Pons (tissue), 1 donor: ENCODE data around the gene PDPR.
A peak's percentile ranks its signal among the peaks of the same experiment; 100 is the strongest.
"Not testable (repeated sequence)": the region's sequence is repeated elsewhere in the genome, so short reads cannot be mapped to it uniquely, and the experiment has no call there.

ENCODE experiments used
- DNase-seq: peaks from one replicate; pipeline ENCODE4 v3.0.0-alpha.2; 2016; ENCODE audit warnings: low spot score

PDPR gene

DNA sequence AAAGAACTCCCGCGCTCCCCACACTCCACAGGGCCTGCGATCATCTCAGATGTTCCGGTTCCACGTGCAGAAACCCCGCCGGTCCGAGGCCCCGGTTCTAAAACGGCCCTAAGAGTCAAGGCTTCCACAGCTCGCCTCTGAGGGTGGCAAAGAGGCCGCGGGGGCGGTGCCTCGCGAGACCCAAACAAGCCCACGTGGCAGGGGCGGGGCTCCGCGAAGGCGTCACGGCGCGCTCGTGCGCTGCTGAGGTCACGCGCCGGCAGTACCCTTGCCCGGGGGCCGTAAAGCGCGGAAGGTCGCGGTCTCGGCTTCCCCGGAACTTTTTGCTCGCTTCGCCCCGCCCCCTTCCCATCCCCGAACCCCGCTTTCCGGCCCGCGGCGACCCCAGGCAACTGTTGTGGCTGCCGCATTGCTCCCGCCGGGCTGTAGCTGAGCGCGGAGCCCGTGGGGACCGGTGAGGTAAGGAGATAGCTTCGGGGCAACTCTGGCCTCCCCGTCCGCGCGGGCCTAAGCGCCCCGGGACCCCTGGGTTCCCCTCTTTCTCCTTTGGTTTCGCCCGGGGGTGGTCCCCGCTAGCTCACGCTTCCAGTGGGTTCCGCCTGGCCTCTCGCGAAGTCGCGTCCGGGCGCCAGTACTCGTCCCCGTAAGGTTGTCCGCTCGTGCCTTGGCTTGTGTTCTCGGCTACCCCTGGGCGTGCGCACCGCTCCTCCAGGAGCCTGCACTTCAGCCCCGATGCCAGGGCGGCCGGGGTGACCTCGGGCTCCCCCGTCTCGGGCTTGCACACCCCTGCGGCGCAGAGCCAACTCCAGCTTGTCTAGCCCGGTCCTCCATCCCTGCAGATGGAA lies at the start of gene PDPR:
Gene PDPR (plus strand): TSS at position 351 of the 845 bp plus-strand sequence. CDS start 6,161 bp downstream, outside the sequence.
- peak; percentile 64 for DNase-seq

- DNase-seq: peak; percentile 9
These were observed 49.2 kb upstream of the PDPR start for GRCh38 chr16:70064841-70065370.

DNA sequence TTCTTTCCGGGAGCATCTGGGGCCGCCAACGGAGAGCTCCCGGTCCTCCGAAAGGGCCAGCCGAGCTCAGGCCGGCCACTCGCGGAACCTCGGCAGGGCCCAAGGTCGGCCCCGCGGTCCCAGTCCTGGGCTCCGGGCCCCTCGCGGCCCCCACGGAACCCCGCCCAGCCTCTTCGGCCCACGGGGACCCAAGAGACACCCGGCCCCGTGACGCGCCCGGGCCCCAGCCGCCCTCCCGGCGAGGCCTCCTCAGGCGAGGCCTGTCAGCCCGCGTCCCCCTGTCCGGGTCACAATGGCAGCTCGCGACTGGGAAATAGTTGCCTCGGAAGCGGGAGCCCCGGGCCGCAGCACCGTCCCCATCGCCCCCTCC lies 48.8 kb upstream of the PDPR start:
- DNase-seq: not testable (repeated sequence)

GRCh38 chr16:70065746-70066658 lies 48.1 kb upstream of the PDPR start:
- DNase-seq: peak; percentile 75

- DNase-seq: not testable (repeated sequence)
These were observed 47.4 kb upstream of the PDPR start for GRCh38 chr16:70066751-70067150.

DNA sequence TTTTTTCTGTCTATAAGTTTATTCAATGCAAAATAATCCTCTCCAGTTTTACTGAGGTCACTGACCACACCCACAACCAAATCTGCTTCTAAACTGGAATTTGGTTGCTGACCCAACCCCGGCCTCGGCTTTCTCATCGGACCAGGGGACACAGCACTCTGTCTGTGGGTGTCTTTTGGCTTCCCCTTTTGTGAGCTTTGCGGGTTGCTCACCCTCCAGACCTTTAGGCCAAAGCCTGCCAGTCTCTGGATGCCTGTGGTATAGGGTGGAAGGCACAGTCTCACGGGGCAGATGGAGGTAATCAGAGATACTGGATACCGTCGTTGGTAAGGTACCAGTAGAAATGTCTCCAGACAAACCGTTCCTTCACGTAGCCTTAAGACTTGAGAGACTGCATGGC lies 35.1 kb upstream of the PDPR start:
- not testable (repeated sequence) for DNase-seq

- not testable (repeated sequence) for DNase-seq
These were observed 32.9 kb upstream of the PDPR start for GRCh38 chr16:70081219-70081618.

- DNase-seq: not testable (repeated sequence)
These were observed 30.2 kb upstream of the PDPR start for GRCh38 chr16:70083931-70084330.

DNA sequence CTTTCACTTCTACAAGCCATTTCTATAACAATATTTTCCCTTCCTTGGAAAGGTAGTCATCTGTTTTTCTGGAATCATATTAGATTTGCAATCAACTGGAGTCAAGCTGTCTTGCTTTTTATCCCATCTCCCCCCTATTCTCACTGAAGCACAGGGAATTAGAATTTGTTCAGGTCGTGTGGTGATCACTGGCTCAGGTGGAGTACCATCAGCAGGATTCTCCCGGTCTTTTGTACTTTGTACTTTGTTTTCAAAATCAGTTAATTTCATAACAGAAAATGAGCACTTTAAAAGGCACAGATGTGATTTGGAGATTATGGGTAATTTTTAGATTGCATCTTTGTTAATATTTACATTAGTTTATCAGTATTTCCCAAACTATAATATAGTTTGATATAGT lies 26.0 kb upstream of the PDPR start:
- not testable (repeated sequence) for DNase-seq

GRCh38 chr16:70088877-70089276 lies 25.3 kb upstream of the PDPR start:
- not testable (repeated sequence) for DNase-seq

DNA sequence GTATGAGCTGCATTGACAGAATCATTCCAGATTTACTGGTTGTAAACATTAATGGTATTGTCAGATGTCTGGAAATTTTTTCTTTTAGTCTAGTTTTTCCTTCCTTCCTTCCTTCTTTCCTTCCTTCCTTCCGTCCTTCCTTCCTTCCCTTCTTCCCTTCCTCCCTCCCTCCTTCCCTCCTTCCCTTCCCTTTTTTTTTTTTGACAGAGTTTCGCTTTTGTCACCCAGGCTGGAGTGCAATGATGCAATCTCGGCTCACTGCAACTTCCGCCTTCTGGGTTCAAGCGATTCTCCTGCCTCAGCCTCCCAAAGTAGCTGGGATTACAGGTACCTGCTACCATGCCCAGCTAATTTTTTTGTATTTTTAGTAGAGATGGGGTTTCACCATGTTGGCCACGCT lies 24.8 kb upstream of the PDPR start:
- DNase-seq: not testable (repeated sequence)

GRCh38 chr16:70091104-70091503 lies 23.0 kb upstream of the PDPR start:
- DNase-seq: not testable (repeated sequence)

DNA sequence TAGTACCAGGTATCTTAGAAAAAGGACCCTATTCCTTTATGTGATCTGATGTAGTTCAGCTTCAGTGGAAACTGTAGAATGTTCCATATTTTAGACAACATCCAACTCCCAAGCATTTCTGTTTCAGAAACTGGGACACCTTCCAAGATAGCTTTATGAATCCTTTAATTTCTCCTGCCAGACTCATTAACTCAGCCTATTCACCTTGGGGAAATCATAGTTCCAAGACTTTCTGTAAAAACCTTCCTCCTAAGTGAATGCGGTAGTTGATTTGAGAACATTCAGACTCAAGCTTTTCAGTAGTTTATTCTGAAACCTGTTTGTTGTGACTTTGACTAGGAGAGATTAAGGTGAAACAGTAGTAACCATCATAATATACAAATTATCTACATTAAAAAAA lies 20.0 kb upstream of the PDPR start:
- DNase-seq: not testable (repeated sequence)

GRCh38 chr16:70109583-70110279 lies 4.4 kb upstream of the PDPR start:
- not testable (repeated sequence) for DNase-seq

DNA sequence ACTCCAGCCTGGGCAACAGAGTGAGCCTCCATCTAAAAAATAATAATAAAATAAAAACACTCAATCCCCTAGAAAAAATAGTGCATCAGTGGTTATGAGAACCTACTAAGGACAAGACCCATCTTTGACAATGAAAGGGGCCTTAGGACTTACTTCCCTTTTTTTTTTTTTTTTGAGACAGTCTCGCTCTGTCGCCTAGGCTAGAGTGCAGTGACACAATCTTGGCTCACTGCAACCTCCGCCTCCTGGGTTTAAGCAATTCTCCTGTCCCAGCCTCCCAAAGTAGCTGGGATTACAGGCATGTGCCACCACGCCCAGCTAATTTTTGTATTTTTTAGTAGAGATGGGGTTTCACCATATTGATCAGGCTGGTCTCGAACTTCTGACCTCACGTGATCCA lies 2.0 kb upstream of the PDPR start:
- DNase-seq: not testable (repeated sequence)

DNA sequence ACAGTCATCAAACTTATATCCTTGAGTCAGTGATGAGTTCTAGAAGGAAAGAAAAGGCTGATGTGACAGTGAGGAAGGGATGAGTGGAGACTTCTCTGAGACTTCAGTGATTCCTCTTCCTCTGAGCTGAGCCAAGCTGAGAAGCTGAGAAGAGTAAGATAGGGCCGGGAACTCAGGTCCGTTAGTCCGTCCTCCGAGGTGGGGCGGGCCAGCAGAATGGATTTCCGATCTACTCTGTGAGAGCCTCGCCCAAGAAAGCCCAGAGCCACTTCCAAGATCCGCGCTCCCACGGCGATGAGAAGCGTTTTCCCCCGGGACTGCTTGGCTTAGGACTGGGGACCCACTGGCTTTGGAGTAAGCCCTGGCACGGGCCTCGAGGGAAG lies 542 bp upstream of the PDPR start:
- DNase-seq: not testable (repeated sequence)

GRCh38 chr16:70118354-70118753 lies 4.2 kb downstream of the PDPR start:
- not testable (repeated sequence) for DNase-seq

DNA sequence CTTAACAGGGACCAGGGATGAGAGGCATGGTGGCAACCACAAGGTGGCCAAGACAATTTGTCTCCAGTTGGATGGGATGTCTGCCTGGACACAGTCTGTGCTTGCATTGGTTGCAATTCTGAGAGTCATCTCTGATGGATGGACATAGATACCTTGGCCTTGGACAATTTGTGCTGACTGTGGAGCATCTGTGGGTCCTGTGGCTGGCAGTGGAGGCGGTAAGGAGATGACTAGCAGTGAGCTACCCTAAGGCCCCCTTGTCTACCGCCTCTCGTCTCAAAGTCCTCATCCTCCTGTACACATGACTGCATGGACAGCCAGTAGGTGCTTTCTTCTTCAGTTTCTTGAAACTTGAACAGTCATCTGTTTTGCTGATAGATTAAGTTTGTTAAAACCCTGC lies 4.6 kb downstream of the PDPR start:
- DNase-seq: not testable (repeated sequence)

GRCh38 chr16:70120398-70120797 lies 6.3 kb downstream of the PDPR start:
- not testable (repeated sequence) for DNase-seq

- not testable (repeated sequence) for DNase-seq
These were observed 9.7 kb downstream of the PDPR start for GRCh38 chr16:70123822-70124221.

- not testable (repeated sequence) for DNase-seq
These were observed 12.1 kb downstream of the PDPR start for GRCh38 chr16:70126226-70126625.

DNA sequence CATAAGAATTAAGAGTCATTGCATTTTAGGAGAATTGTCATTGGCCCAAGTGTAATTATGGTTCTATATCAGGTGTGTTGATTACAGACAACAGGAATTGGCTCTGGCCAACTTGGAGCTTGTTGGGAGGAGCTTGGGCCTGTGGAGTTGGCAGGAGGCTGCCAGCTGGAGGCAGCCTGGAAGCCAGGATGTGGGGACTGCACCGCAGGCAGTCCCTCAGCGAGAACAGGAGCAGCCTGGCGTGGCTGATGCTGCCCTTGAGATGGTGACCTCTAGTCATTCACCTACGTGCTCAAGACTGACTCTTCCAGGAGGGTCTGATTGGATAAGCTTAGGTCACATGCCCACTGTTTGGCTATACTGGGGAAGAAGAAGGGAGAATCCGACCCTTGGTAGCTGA lies 13.6 kb downstream of the PDPR start:
- DNase-seq: peak; percentile 26
